ENCODE results near the gene FAM107A.

Gene FAM107A

GRCh38 chr3:58518291-58518789 lies 58.9 kb downstream of the FAM107A start:
- no peak for TF ChIP-seq TSHZ2 (CRISPR knock-in tag; IDR thresholded peaks at IDR 0.05)
- no peak for TF ChIP-seq ZFP3 (CRISPR knock-in tag; IDR thresholded peaks at IDR 0.05)
- TF ChIP-seq ZFP30 (CRISPR knock-in tag; IDR thresholded peaks at IDR 0.05) = no peak
- no peak for TF ChIP-seq PATZ1 (CRISPR knock-in tag; IDR thresholded peaks at IDR 0.05; ENCODE audit: borderline replicate concordance)
- no peak for TF ChIP-seq CSRNP3 (CRISPR knock-in tag; IDR thresholded peaks at IDR 0.05)
- no peak for TF ChIP-seq TOX (CRISPR knock-in tag; IDR thresholded peaks at IDR 0.05; ENCODE audit: borderline replicate concordance)
- no peak for TF ChIP-seq ZNF8 (CRISPR knock-in tag; IDR thresholded peaks at IDR 0.05)
- no peak for ATAC-seq

GRCh38 chr3:58514405-58514804 lies 62.8 kb downstream of the FAM107A start:
- no peak for ATAC-seq
- TF ChIP-seq POU6F1 (CRISPR knock-in tag; IDR thresholded peaks at IDR 0.05; ENCODE audit: borderline replicate concordance, low read depth) (no peak), GLIS3 (CRISPR knock-in tag; IDR thresholded peaks at IDR 0.05) (no peak), PATZ1 (CRISPR knock-in tag; IDR thresholded peaks at IDR 0.05; ENCODE audit: borderline replicate concordance) (no peak), CSRNP3 (CRISPR knock-in tag; IDR thresholded peaks at IDR 0.05) (no peak)

All from SK-N-SH treated with all-trans-retinoic acid at 6 μM for 48 hours (cell line).